Activated CD4-positive, alpha-beta T cell treated with anti-CD3 and anti-CD28 coated beads, Interleukin-2, amount 50 U/mL, for 48 hours (primary cell): ENCODE measurements around the gene TNS3.

Experiments
- DNase-seq, 2 experiments: peaks; one replicate each; pipeline ENCODE4 v3.0.0-alpha.2; 2020

TNS3 gene

GRCh38 chr7:47418601-47419309 is 163.2 kb downstream of the TNS3 start:
- DNase-seq: no peak

DNA sequence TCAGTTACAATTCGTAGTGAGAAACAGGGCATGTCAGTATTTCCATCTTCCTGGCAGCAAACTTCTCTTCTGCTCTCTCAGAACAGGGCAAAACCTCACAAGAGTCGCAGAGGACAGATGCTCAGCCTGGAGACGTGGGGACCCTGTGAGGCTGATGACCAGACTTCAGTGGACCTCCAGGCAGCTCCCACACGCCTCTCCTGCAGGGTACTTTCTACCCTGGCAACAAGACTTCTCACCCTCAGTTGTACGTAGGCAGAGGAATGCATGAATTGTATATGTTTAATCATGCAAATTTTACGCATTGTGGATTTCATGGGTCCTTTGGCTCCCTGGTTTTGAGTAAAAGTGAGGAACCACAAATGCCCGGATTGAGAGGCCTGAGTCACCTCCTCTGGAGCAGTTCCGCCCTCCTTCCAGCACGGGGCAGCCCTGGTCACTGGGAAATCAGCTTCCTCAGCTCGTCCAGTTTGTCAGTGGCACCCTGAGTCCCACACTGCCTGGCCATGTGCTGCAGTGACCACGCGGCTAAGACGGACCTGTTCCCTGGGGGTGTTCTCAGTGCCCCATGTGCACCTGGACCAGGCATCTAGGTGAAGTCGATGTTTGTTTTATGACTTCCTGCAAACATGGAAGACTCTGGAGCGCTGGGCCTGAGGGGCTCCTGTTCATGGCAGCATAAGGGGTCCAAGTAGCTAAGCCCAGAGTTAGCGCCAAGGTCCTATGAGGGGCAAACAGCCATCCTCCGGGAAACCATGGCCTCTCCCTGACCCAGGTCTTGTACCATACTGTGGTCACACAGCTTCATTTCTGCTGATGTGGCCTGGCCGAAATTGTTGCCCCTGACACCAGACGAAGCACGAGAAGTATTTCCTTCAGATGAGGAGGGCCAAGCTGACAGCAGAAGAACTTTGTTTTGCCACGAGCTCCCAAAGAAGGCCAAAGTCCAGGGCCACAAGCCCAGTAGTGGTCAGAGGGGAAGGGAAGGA is 165.1 kb downstream of the TNS3 start:
- no peak for DNase-seq

DNA sequence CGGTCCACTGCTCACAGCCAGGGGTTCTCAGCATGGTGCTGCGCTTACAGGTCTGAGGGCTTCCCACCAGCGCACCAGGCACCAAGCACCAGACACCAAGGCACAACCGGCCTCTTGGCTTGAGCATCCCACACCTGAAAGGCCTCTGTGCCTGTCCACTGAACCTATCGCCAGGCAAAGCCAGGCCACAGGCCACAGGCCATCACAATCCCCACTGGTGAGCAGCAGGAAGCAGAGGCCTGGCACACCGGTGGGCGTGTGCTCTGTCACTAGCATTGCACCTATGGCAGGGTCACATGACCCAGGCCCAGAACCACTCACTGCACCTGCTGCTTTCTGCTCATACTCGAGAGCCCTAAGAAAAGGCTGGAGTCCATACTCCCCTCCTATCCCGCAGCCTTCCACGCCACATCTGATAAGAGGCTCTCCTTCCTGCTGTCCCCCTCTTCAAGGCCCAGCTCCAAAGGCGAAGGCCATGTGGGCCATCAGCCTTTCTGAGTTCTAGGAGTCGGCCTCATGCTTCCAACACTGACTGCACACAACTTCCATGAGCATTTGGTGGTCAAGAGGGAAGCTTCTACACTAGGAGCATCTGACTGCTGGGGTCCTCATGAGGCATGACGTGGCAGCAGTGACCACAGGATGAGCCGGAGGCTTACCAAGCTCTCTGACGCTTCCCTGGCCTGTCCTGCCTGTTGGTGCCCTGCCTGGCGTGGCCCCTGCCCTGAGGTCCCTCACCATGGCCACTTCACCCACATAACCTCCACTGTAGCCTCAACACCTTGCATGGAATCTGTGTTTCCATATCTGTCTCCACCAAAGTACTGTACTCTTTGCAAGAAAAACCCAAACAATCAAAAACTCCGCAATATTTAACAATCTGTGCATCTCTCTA is 166.3 kb downstream of the TNS3 start:
- DNase-seq: no peak

- no peak for DNase-seq
These were observed 167.3 kb downstream of the TNS3 start for GRCh38 chr7:47414342-47415317.

GRCh38 chr7:47413526-47414341 is 168.2 kb downstream of the TNS3 start:
- no peak for DNase-seq

DNA sequence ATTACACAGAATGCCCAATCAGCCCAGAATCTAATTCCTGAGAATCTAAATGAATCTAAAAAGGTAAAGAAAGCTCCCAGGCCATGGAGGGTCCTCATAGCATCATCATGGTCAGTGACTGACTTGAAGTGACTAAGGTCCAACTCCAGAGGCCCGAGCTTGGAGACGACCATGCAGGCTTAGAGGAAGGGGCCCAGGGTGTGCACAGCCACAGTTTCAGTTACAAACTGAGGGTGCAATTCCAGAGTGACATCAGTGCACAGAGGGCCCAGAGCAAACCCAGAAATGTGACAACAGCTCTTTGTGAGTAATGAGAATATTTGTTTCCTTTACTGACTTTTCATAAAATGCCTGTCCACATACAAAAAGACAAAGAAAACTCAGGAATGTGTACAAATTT is 170.0 kb downstream of the TNS3 start:
- no peak for DNase-seq

- no peak for DNase-seq
These were observed 170.5 kb downstream of the TNS3 start for GRCh38 chr7:47411281-47411869.

DNA sequence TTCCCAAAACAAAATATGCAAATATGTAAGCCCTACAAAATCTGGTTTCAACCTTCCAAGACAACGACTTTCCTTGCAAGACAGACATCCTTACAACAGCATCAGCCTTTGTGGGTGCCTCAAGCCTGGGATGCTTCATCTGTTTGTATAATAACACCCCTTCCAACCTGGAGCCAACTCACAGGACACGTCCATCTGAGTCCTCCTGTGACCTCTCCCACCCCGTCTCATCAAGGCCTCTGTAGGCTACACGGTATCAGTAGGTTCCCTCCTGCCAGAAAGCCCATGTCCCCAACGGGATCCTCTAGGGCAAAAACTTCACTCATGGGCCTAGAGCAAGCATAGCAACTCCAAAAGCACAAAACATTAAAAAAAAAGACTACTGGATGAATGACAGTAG is 173.2 kb downstream of the TNS3 start:
- no peak for DNase-seq

DNA sequence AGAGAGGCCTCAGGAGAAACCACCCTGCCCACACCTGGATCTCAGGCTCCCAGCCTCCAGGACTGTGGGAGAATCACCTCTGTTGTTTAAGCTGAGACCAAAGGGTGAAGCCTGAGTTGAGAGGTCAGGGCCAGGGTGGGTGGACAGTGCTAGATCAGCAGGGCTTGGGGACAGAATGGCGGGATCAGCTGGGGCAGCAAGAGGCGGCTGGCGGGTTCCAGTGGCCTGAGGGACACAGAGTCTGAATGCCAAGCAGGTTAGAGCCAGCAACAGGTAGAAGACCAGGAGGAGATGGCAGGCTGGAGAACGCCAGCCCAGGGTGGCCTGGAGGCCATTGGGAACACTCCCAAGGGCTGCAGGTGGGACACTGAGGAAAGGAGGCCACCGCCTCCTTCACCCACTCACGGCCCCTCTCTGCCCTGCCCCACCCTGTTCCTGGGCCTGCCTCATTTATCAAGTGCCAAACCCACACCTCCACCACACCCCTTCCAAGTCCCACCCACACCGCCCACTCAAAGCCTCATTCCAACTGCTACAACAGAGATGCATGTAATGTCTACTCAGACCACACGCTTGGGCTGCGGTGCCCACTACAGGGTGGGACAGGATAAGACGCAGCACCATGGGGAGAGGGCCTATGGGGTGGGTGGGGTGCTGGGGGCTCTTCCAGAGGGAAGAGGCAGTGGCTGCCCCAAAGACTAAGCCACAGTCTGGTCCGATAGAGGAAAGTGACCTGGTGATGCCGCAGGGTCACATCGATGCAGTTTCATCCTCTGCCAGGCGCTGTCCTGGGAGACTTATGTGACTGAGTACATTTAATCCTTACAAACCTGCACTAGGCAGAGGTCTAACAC is 173.9 kb downstream of the TNS3 start:
- DNase-seq: no peak

DNA sequence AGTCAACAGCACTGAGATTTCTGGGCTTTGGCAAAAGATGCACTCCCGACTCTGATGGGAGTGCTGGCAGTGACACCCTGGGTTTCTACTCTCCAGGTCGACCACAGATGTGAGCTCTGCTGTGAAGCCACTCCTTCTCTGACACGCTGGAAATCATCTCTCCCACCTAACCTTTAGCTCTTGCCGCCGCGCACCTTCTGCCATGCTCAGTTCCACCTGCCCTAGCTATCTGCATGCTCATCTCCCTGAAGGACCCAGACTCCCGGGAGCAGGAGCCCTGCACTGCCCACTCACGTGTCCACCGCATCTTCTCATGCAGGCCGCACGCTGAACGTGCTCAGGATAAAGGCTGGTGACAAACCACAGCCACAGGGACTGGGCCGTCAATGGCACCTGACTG is 174.8 kb downstream of the TNS3 start:
- DNase-seq: no peak

DNA sequence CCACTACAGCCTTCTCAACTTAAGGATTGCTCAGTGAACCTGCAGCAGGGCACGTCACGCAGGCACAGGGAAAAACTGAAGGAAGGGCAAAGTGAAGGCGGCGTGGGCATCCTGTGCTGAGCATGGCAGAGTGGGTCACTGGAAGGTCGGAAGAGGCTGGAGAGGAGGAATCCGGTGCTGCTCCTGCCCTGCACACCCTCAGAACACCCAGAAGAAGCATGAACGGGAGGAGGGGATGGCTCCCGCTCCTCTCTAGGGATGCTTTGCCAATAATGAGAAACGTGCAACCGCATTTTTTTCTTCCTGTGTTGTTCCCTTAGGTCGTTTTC is 175.1 kb downstream of the TNS3 start:
- no peak for DNase-seq

- DNase-seq: no peak
These were observed 175.8 kb downstream of the TNS3 start for GRCh38 chr7:47405921-47406800.

GRCh38 chr7:47405286-47405904 is 176.5 kb downstream of the TNS3 start:
- DNase-seq: no peak

- DNase-seq: no peak
These were observed 177.9 kb downstream of the TNS3 start for GRCh38 chr7:47404010-47404409.

- no peak for DNase-seq
These were observed 178.7 kb downstream of the TNS3 start for GRCh38 chr7:47402941-47403866.

GRCh38 chr7:47401611-47402570 is 180.0 kb downstream of the TNS3 start:
- DNase-seq: no peak
